ENCODE measurements around the gene SLC25A23. TPM values are rescaled to one million over a fixed set of nuclear protein-coding genes. Genes with fewer than 3 reads are reported as not detected.

Gene SLC25A23
- total RNA-seq, 1 donor from 2014 or later = 76.2 TPM

DNA sequence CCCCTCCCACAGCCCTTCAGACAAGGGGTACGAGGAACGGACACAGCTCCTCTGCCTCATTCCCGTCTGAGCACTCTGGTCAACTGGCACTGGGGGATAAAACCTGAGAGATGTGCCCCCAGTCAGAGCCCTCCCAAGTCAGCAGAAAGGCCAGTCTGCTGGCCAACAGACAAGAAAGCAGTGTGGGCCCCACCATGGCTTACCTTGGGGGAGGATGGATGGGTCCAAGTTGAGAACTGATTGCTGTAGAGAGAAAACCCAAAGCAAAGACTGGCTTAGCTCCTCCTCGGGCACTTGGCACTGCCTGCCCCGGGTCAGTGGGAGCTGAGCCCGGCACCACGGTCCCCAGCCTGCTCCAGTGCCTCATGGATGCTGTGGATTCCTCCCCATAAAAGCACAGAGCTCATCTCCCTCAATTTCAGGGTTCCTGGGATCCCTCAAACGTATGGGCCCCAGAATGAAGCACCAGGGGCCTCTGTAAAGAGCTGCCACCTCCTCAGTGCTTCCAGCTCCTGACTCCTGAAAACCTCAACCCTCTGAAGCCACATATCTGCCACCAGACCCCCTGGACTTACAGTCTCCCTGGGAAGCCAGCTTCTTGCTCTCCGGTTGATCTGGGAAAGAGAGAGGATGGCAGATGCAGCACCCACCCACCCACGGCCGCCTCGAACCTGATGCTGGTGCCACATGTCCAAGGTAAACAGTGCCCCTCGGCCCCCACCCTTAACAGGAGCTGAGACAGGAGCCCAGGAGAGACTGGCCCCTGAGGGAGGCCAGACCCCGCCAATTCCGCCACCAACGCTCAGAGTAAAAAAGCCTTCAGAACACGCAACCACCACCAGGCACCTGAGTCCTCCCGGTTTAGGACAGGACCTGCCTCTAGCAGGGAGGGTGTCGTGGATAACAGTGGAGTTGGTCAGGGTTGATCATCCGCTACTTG lies 38.2 kb downstream of the SLC25A23 start:
- no peaks in the 10 kb centered on the region for H3K27me3 Mint-ChIP-seq
- peaks cover 10% of the 10 kb centered on the region for H3K36me3 Mint-ChIP-seq (ENCODE audit: insufficient read depth)
- no peak for DNase-seq (ENCODE audit: low spot score, unreplicated experiment)
- H3K4me1 Mint-ChIP-seq (ENCODE audit: low read depth) = peaks cover 11% of the 10 kb centered on the region
- TF ChIP-seq, protein P1, sequence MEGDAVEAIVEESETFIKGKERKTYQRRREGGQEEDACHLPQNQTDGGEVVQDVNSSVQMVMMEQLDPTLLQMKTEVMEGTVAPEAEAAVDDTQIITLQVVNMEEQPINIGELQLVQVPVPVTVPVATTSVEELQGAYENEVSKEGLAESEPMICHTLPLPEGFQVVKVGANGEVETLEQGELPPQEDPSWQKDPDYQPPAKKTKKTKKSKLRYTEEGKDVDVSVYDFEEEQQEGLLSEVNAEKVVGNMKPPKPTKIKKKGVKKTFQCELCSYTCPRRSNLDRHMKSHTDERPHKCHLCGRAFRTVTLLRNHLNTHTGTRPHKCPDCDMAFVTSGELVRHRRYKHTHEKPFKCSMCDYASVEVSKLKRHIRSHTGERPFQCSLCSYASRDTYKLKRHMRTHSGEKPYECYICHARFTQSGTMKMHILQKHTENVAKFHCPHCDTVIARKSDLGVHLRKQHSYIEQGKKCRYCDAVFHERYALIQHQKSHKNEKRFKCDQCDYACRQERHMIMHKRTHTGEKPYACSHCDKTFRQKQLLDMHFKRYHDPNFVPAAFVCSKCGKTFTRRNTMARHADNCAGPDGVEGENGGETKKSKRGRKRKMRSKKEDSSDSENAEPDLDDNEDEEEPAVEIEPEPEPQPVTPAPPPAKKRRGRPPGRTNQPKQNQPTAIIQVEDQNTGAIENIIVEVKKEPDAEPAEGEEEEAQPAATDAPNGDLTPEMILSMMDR (IDR thresholded peaks at IDR 0.05; ENCODE audit: unreplicated experiment) = no peak
- no peak overlapping the region for H3K4me3 Mint-ChIP-seq (ENCODE audit: low read depth)
- peak overlapping the region; percentile 90 for H3K27ac Mint-ChIP-seq
- H3K9me3 Mint-ChIP-seq (ENCODE audit: low read depth) = no peaks in the 10 kb centered on the region

DNA sequence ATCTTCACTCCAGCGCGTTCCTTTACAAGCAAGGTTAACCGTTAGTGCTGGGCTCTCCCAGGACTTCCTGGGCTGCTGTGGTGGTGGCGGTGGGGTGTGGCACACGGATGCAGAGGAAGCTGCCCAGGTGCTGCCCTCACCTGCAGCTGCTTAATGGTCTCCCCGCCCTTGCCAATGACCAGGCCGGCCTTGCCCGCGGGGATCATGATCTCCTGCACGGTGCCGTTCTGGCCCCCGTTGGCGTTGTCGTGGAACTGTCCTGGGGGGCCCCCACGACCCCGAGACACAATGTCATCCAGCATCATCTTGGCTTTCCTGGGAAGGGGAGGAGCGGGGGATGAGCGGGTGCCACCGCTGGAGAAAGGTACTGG lies 41.0 kb downstream of the SLC25A23 start:
- Mint-ChIP-seq H3K36me3 (ENCODE audit: insufficient read depth) (peaks cover 16% of the 10 kb centered on the region), H3K27ac (peak overlapping the region; percentile 68), H3K4me1 (ENCODE audit: low read depth) (peaks cover 16% of the 10 kb centered on the region), H3K4me3 (ENCODE audit: low read depth) (no peak overlapping the region), H3K27me3 (no peaks in the 10 kb centered on the region), H3K9me3 (ENCODE audit: low read depth) (no peaks in the 10 kb centered on the region)
- no peak for DNase-seq (ENCODE audit: low spot score, unreplicated experiment)
- TF ChIP-seq, protein P1 (IDR thresholded peaks at IDR 0.05; ENCODE audit: unreplicated experiment) = no peak

DNA sequence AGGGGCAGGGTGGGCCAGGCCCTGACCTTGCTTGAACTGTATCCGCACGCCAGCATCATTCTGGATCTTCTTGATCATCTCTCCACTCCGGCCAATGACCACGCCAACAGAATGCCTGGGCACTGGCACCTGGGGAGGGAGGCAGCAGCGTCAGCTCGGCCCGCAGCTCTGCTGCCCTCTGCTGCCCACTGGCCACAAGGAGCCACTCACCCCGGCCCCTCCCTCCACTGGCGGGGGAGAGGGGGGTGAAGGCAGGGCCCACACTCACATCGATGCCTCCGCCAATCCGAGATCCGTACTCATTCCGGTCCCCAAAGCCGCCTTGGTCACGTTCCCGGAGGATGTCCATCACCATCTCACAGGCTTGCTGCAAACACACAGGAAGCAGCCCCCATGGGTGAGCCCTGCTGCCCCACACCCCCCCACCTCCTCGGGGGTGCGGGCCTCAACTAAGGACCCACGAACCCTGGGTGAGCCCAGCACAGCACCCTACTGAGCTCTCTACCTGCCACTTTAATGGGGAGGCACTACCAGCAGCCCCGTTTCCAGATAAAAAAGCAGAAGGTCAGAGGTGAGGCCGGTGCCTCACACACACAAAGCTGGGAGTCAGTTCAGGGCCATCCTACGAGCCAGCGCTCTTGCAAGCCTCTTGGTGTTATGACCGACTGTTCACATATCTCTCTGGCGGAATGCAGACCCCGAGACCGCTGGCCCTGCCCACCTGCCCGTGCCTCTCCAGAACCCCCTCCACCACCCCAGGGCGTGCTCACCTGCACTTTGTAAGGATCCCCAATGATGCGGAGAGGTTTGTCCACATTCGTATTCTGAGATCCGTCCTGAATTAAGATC lies 41.7 kb downstream of the SLC25A23 start:
- H3K36me3 Mint-ChIP-seq (ENCODE audit: insufficient read depth) = peaks cover 16% of the 10 kb centered on the region
- H3K27ac Mint-ChIP-seq = no peak overlapping the region
- peaks cover 17% of the 10 kb centered on the region for H3K4me1 Mint-ChIP-seq (ENCODE audit: low read depth)
- H3K9me3 Mint-ChIP-seq (ENCODE audit: low read depth) = no peaks in the 10 kb centered on the region
- H3K4me3 Mint-ChIP-seq (ENCODE audit: low read depth) = no peak overlapping the region
- H3K27me3 Mint-ChIP-seq = no peaks in the 10 kb centered on the region
- DNase-seq (ENCODE audit: low spot score, unreplicated experiment) = no peak
- TF ChIP-seq, protein P1 (IDR thresholded peaks at IDR 0.05; ENCODE audit: unreplicated experiment) = peak; percentile 44

DNA sequence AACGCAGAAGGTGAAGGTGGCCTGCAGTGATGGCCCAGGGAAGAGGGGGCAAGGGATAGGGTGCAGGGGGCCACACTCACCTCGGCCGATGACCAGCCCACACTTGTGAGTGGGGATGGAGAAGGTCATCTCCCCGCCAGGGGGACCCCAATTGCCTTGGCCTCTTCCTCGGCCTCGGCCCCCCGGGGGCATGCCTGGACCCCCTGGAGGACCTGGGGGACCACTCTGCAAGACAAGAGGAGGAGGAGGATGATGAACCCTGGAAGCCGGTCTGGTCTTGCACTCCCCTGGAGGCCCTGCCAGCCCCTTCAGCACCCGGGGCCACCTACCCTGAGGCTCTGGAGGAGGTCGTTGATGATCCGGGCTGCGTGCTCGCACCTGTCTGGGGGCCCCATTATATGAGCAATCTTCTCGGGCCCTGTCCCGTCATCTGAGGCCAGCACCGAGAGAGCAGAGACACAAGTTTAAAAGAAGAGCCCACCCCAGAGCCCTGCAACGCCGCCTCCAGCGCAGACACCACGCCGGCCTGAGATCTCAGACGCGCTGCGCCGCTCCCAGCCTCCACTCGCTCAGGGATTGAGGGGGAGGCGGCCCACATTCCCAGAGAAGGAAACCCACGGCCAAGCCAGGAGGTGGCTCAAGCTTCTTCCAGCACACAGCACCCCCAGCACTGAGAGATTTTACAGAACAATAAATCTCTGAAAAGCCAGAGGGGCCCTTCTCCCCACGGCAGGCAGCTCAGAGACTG lies 42.8 kb downstream of the SLC25A23 start:
- peaks cover 15% of the 10 kb centered on the region for H3K4me1 Mint-ChIP-seq (ENCODE audit: low read depth)
- H3K27ac Mint-ChIP-seq = no peak overlapping the region
- no peaks in the 10 kb centered on the region for H3K27me3 Mint-ChIP-seq
- TF ChIP-seq, protein P1 (IDR thresholded peaks at IDR 0.05; ENCODE audit: unreplicated experiment) = no peak
- no peak overlapping the region for H3K4me3 Mint-ChIP-seq (ENCODE audit: low read depth)
- no peaks in the 10 kb centered on the region for H3K9me3 Mint-ChIP-seq (ENCODE audit: low read depth)
- H3K36me3 Mint-ChIP-seq (ENCODE audit: insufficient read depth) = peaks cover 14% of the 10 kb centered on the region
- DNase-seq (ENCODE audit: low spot score, unreplicated experiment) = no peak

All from progenitor cell of endocrine pancreas (in vitro differentiated cells).